Activated T-cell treated with anti-CD3 and anti-CD28 coated beads for 4 hours (primary cell): Measurements from ENCODE around the gene NIPA2.

Source experiments
- DNase-seq: peaks from one replicate; pipeline ENCODE4 v3.0.0-alpha.2; 2020

The NIPA2 gene

DNA sequence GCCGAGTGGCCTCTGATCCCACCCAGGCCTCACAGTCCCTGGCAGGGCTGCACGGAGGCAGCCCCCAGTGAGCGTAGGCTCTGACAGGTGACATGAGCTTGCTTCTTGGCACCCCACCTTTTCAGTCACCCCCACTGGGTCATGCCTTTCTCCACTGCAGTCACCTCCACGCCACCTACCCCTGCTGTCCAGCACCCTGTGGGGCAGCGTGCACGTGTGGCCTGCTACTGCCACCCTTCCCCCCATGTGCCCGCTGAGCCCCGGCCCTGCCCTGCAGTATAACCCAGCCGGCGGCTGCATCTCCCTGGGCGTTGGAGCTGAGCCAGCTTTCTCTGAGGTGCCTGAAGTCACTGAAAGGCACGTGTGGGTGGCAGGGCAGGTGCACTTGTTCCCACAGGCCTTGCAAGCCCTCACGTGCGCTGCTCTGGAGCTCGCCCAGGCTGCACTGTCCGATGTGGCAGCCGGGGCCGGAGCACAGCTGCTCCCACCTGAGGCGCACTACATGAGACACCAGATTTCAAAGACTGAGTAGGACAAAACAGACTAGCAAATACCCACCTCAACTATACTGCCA lies 65.6 kb downstream of the NIPA2 start:
- DNase-seq = no peak

GRCh38 chr15:22904736-22905135 lies 66.3 kb downstream of the NIPA2 start:
- DNase-seq = no peak

- no peak for DNase-seq
Observed at GRCh38 chr15:22907161-22907950, 68.9 kb downstream of the NIPA2 start.

- DNase-seq = no peak
Observed at GRCh38 chr15:22908830-22909229, 70.4 kb downstream of the NIPA2 start.

DNA sequence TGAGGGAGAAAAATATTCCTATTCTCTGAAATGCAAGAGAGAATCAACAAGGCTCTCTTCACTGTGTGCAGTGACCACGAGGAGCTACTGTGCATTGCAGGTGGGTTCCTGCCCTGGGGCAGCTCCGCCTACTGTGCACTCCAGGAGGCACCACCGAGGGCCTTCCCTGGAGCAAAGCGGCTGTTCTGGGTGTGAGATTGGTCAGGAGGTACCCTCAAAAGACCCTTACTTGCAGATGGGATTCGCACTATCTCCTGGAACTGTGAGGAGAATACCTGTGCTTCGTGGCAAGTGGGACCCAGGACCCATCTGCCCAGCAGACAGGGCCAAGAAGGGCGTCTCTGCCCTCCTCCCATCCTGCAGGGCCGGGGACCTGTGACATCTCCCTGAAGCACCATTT lies 72.8 kb downstream of the NIPA2 start:
- no peak for DNase-seq

DNA sequence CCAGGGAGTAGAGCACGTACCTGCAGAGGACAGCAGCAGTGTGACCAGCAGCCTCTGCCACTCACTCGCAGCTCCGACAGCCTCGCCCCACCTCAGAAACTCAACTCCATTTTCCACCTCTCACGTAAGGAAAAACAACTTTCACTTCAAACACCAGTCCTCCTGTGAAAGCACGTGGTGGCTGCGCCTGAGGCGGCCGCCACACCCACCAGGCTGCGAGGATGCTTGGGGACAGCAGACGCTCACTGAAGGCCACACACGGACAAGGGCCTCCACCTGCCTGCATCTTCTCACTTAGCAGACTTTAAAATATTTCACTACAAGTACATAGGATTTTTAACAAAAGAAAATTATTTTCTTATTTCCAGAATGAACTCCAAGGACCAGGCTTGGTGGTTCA lies 73.8 kb downstream of the NIPA2 start:
- DNase-seq = no peak

DNA sequence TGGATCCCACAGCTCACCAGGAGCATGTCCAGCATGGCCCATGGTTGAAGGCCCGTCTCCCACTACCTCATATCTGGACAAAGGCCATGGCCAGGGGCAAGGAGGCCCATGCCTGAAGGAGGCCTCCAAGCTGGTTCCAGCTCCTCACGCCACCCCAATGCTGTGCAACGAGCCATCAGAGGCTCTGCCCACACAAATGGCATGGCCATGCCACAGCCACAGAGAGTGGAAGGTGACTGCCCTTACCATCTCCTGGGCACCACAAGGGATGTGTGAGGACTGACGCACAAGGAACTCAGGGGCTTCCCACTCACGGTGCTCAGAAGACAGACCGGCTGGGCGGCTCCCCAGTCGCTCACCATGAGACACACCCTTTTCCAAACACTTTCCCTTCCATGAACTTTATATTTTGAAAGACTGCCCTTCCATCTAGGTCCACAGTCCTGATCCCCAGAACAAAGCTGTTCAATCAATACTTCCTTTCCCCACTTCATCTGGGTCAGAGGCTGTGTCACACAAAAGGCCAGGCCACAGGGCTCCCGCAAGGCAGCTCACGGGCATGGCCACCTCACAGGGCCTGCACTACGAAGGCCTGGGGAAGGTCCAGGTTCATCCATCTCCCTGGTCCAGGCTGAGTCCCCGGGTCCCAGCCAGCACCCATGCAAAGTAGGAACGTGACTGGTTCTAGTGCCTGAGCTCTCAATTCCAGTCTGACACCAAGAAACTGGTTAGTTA lies 75.3 kb downstream of the NIPA2 start:
- no peak for DNase-seq

DNA sequence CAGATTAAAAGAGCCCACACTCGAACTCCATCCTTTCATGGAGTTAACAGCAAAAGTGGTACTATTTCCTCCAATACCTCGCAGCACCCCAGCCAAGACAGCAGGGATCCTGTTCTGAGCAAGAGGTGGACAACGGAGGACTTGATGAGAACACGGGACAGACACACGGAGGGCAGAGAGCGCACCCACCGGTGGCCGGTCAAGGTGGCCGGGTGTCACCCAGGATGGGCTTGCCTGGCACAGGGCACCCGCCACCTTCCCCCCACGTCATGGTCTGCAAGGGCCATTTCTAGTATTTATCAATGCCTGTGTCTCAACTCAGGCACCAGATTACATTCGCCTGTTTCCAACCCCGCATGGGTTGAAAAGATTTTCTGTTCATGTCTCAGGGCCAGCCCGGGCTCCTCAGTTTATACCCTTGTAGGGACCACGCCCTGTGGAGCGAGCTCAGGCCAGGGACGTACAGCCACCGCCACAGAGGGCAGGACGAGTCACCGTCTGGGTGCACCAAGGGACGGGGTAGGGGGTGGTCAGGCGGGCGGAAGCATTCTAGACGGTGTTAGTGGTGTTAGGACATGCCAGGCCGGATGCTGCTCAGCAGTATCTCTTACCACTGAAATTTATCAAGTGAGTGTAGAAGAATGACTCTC lies 77.5 kb downstream of the NIPA2 start:
- no peak for DNase-seq

- no peak for DNase-seq
Observed at GRCh38 chr15:22916606-22917350, 78.3 kb downstream of the NIPA2 start.

DNA sequence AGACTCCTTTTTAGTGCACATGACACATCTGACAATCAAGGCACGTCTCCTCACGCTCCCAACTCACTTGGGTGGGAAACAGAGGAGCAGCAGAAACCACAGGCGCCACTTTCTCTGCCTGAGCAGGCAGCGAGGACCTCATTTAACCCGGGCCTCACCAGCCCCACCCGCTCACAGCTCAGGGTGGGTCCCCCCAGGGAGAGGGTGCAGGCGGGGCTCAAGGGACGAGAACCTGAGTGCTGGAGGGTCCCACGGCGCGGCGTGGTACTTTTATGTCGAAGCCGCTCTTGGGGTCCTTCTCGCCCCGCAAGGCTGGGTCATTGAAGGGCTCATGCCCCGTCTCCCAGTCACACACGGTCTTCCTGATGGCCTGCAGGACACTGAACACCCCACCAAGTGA lies 79.1 kb downstream of the NIPA2 start:
- no peak for DNase-seq
